ENCODE results near the gene FGF6.

GRCh38 chr12:4482936-4483335, 37.3 kb upstream of the FGF6 start:
- TF ChIP-seq, protein P1, sequence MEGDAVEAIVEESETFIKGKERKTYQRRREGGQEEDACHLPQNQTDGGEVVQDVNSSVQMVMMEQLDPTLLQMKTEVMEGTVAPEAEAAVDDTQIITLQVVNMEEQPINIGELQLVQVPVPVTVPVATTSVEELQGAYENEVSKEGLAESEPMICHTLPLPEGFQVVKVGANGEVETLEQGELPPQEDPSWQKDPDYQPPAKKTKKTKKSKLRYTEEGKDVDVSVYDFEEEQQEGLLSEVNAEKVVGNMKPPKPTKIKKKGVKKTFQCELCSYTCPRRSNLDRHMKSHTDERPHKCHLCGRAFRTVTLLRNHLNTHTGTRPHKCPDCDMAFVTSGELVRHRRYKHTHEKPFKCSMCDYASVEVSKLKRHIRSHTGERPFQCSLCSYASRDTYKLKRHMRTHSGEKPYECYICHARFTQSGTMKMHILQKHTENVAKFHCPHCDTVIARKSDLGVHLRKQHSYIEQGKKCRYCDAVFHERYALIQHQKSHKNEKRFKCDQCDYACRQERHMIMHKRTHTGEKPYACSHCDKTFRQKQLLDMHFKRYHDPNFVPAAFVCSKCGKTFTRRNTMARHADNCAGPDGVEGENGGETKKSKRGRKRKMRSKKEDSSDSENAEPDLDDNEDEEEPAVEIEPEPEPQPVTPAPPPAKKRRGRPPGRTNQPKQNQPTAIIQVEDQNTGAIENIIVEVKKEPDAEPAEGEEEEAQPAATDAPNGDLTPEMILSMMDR (conservative IDR thresholded peaks at IDR 0.05 in 1 of 2, IDR thresholded peaks at IDR 0.05 in 1 of 2; ENCODE audit: extremely low read depth in 1 of 2, insufficient read depth in 1 of 2, low read depth in 1 of 2, low read length in 2 of 2), result no peak
- TF ChIP-seq EZH2 (IDR thresholded peaks at IDR 0.05; ENCODE audit: borderline replicate concordance, low read length), result no peak

Data from mammary epithelial cell (primary cell).